ENCODE data around the gene NCCRP1.

The NCCRP1 gene

DNA sequence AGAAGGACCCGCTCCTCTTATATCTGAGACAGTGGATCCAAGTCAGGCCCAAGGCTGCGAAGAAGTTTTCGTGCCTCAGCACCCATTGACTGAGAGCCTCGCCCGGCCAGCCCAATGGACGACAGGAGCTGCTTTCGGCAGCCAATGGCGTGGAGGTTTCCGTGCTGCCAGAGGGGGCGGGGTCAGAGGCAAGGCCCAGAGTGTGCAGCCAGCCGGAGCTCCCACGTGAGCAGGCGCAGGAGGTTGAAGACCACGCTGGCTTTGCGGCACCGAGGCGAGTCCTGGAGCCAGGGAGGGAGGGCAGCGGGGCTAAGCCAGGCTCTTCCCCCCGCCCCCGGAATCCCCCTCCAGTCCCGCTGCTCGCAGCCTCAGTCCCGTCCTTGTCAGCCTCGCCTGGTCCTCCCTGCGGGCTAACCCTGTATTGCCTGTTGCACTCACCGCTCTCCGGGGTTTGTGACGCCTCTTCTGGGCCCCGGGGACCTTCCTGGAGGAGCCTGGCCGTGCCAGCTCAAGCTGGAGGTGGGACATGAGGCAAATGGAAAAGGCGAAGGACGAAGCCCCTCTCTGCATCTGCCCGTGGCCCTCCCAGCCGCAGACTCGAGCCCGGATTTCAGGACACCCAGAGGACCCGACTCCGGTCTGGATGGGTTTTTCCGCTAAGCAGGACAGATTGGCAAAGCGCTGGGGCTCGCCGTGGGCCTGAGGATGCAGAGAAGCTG is 50.3 kb downstream of the NCCRP1 start:
- TF ChIP-seq POLR2A (IDR thresholded peaks at IDR 0.05; ENCODE audit: low read depth, low read length), result no peak
- no peak for FAIRE-seq
- no peak for DNase-seq (ENCODE audit: insufficient read length, low spot score)

DNA sequence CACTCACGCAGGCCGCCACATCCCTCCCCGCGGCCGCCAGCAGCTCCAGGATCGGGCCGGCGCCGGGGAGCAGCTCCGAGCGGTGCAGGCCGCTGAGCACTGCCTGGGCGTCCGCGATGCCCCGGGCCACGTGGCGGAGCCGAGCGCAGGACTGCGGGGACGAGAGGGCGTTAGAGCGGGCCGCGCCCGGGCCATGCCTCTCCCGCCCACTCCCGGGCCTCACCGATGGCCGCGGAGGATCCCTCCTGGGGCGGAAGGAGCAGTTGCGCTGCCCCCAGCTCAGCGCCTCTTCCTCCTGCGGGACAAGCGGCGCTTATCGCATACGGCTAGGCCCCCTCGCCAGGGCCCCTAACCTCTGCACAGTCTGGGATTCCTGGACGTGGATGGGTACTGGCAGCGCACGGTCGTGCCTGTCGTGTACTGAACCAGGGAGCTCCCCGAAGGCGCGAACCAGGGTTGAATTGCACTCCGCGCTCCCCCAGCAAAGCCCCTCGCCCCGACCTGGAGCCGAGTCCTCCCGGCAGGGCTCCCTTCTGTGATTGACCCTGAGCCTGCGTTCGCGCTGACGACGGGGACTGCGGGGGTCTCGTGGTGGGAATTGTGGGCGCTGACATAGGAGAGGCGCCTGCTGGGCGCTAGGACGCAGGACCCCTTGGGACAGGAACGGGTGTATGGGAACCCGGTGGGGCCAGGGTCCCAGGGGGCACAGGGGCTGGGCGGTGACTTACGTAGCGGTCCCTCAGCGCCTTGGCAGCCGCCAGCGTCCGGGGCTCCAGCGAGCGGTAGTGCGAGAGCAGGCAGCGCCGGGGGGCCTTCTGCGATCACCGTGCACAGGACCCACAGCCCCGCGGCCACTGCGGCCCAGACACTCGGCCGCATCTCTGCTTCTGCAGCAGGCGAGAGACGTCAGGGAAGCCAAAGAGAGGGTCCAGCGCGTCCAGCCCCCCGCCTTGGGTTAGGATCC is 51.2 kb downstream of the NCCRP1 start:
- no peak for FAIRE-seq
- TF ChIP-seq POLR2A (IDR thresholded peaks at IDR 0.05; ENCODE audit: low read depth, low read length), result no peak
- DNase-seq (ENCODE audit: insufficient read length, low spot score), result no peak

DNA sequence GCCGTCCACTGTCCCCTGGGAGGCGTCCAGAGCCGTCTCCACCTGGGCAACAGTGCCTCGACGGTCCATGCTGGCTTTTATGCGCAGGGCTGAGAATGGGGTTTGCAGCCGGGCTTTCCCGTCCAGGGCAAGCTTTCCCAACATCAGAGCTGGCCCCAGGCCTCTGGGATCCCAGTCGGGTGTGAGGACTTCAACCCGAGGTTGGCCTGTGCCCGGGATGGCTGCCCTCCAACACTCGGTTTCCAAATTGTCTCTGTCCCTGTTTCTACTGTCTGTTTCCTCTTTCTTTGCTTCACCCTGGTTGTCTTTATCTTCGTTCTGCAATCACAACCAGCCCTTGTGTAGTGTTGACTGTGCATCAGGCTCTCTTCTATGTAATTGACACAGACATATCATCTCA is 52.0 kb downstream of the NCCRP1 start, which contains the start of gene IFNL4:
Gene IFNL4, minus strand, starts transcription at position 51 of the 400 bp plus-strand sequence.
- FAIRE-seq, result no peak
- no peak for TF ChIP-seq POLR2A (IDR thresholded peaks at IDR 0.05; ENCODE audit: low read depth, low read length)
- DNase-seq (ENCODE audit: insufficient read length, low spot score), result no peak

GRCh38 chr19:39251081-39251480 is 54.3 kb downstream of the NCCRP1 start:
- TF ChIP-seq POLR2A (IDR thresholded peaks at IDR 0.05; ENCODE audit: low read depth, low read length), result no peak
- DNase-seq (ENCODE audit: insufficient read length, low spot score) (no peak), FAIRE-seq (no peak)

All from H54 (cell line).